ENCODE results near the gene VAPB.

Gene VAPB

DNA sequence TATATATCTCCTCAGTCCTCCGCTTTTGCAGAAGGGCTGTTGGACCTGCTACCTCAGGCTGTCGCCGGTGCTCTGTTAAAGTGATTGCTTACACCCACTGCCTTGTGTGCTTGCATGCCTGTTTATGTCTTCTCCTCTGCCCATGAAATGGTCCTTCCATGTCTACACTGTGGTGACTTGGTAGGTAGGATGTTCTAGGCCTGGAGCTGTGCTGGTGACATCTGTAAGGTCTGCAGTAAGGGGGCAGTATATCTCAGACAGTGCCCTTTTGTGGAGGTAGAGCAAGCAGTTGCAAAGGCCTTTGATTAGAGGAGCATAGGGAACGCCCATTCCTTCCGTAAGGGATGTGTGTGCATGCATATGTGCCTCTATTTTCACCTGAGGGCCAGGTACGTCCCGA is 40.3 kb downstream of the VAPB start:
- no peak overlapping the region for H3K4me3 ChIP-seq (ENCODE audit: low read length)

DNA sequence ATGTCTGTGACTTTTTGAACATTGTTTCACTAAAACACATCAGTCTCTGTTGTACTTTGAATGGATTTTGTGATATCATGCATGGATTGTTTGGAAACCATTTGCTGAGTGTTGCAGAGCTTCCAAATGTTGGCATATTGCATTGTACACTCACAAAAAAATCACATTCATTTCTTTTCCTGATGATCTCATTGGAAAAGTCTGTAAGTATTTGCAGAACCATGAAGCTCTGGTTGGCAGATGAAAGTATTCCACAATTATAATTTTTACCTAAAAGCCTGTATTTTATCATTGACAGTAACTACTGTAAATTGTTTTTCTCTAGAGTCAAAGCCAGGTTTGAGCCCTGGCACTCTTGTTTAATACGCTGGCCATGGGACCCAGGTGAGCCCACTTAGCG is 42.1 kb downstream of the VAPB start:
- H3K4me3 ChIP-seq (ENCODE audit: low read length) = no peak overlapping the region
- DNase-seq (ENCODE audit: low read depth, low spot score) = no peak

More for the DNA sequence above, 40.3 kb downstream of the VAPB start:
- no peak for DNase-seq (ENCODE audit: low read depth, low spot score)

- H3K4me3 ChIP-seq (ENCODE audit: low read length) = no peak overlapping the region
- DNase-seq (ENCODE audit: low read depth, low spot score) = no peak
Measured at GRCh38 chr20:58432186-58432954, 43.3 kb downstream of the VAPB start.

- DNase-seq (ENCODE audit: low read depth, low spot score) = peak; percentile 80
- H3K4me3 ChIP-seq (ENCODE audit: low read length) = no peak overlapping the region
Measured at GRCh38 chr20:58433029-58433647, 44.1 kb downstream of the VAPB start.

GRCh38 chr20:58433759-58434158 is 44.7 kb downstream of the VAPB start:
- H3K4me3 ChIP-seq (ENCODE audit: low read length) = no peak overlapping the region
- no peak for DNase-seq (ENCODE audit: low read depth, low spot score)

DNA sequence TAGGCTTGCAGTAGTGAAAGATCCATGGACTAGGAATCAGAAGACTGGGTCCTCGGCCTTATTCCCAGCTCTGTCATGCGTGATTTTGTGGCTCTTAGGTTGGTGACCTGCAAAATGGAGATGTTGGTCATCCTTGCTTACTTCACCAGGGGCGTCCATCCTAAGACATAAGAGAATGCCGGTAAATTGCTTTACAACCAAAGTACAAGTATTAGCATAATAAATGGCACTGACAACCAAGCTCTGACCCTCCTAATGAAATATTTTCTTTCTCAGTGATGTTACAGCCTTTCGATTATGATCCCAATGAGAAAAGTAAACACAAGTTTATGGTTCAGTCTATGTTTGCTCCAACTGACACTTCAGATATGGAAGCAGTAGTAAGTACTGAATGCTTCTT is 45.3 kb downstream of the VAPB start:
- no peak for DNase-seq (ENCODE audit: low read depth, low spot score)

DNA sequence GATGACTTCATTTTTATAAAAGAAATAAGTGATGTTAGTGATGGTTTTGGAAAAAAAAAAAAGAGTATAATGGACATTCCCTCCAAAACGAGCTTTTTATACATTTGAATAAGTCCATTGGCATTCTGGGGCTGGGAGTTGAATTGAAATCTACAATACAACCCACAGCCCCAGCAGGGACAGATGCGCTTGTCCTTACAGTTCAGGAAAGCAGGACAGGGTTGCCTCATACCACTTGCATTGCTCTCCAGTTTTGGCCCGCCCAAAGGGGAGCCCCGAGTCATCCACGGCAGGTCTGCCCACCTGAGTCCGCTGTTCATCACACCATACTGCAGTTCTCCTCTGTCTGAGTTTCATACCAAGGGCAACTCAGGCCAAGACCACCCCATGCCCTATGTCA is 46.2 kb downstream of the VAPB start:
- no peak overlapping the region for H3K4me3 ChIP-seq (ENCODE audit: low read length)
- DNase-seq (ENCODE audit: low read depth, low spot score) = no peak

More for the DNA sequence above, 45.3 kb downstream of the VAPB start:
- no peak overlapping the region for H3K4me3 ChIP-seq (ENCODE audit: low read length)

DNA sequence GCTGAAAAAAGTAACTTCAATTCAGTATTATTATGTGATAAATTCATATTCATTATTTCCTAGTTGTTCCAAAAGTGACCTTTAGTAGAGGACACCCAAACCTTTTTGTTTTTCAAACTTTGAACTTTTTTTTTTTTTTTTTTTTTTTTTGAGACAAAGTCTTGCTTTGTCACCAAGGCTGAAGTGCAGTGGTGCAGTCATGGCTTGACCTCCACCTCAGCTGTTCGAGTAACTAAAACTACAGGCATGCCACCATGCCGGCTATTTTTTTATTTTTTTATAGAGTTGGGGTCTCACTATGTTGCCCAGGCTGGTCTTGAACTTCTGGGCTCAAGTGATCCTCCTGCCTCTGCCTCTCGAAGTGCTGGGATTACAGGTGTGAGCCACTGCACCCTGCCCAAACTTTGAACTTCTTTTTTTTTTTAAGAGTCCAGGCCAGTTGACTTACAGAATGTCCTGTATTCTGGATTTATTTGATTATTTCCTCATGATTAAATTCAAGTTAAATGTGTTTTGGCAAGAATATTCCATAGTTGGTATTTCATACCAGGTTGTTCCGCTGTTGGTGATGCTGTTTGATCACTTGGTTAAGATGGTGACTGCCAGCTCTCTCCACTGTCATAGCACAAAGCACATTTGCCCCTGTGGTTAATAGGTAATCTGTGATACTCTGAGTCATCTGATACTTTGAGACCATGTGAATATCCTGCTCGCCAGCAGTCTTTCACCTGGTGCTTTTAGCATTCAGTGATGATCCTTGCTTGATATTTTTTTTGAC is 48.0 kb downstream of the VAPB start:
- DNase-seq (ENCODE audit: low read depth, low spot score) = no peak
- no peak overlapping the region for H3K4me3 ChIP-seq (ENCODE audit: low read length)

GRCh38 chr20:58438970-58439808 is 50.2 kb downstream of the VAPB start:
- DNase-seq (ENCODE audit: low read depth, low spot score) = no peak
- H3K4me3 ChIP-seq (ENCODE audit: low read length) = no peak overlapping the region

DNA sequence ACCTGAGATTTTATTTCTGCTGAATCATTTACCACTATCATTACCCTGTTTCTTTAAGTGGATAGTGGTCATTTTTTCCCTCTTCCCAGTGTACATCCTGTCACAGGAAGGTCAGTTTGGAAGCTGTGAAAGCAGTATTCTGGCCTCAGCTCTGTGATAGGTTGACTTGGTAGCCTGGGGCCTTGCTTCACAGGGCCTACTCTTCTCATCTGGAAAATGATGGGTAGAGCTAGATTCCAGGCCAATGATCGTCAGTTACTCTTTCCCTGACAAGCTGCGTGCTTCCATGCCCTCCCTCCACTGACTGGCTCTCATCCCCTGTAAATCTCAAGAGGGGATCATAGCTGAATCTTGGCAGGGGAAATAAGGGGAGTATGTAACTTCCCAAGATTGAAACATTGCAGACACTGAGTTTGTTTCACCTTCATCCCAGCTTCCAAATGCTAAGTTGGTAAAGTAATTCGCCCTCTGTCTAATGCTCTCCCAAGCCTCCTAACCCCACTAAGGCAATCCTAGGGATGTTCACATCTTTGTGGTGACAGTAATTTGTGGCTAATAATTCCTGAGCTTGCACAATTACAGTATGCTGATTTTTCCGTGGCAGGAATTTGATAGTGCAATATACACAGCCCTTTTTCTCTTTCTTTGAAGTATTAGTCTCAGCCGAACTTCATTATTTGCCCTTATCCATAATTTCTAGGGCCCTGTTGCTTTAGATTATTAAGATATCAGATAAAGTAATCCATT is 51.2 kb downstream of the VAPB start:
- no peak overlapping the region for H3K4me3 ChIP-seq (ENCODE audit: low read length)

DNA sequence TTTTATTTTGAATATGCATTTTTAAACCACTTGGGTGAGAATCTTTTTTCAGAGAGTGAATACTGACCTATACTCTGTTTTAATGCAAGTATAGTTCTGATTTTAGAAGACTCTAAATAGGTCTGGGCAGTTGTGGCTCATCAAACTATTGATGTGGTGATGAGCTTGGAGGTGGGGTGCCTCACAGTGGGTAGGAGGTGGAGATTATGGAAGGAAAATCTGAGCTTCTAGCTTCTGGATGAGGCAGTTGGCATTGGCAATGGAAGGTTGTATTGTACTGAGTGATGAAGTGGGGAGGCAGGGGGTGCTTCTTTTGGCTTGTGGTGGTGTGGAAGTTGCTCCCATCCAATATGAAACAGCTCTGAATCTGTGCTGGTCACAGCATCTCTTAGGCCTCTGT is 52.7 kb downstream of the VAPB start:
- H3K4me3 ChIP-seq (ENCODE audit: low read length) = no peak overlapping the region

More for the DNA sequence above, 51.2 kb downstream of the VAPB start:
- no peak for DNase-seq (ENCODE audit: low read depth, low spot score)

DNA sequence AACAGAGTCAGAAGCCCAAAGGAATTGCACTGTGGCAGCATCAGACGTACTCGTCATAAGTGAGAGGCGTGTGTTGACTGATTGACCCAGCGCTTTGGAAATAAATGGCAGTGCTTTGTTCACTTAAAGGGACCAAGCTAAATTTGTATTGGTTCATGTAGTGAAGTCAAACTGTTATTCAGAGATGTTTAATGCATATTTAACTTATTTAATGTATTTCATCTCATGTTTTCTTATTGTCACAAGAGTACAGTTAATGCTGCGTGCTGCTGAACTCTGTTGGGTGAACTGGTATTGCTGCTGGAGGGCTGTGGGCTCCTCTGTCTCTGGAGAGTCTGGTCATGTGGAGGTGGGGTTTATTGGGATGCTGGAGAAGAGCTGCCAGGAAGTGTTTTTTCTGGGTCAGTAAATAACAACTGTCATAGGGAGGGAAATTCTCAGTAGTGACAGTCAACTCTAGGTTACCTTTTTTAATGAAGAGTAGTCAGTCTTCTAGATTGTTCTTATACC is 55.8 kb downstream of the VAPB start:
- DNase-seq (ENCODE audit: low read depth, low spot score) = no peak
- H3K4me3 ChIP-seq (ENCODE audit: low read length) = no peak overlapping the region

More for the DNA sequence above, 52.7 kb downstream of the VAPB start:
- DNase-seq (ENCODE audit: low read depth, low spot score) = no peak

- no peak for DNase-seq (ENCODE audit: low read depth, low spot score)
- H3K4me3 ChIP-seq (ENCODE audit: low read length) = no peak overlapping the region
Measured at GRCh38 chr20:58446264-58446959, 57.4 kb downstream of the VAPB start.

DNA sequence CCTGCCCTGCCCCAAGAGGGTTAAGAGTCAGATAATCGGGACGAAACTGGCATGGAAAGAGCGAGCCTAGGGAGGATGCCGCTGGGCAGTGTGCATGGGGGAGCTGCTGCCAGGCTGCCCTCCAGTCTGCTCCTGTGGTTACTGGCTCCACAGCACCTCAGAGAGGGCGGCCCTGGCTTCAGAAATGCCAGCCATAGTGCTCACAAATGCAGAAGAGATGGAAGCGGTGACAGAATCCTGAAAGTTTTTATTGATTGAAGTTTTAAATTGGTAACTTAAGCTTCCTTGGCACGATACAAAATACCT is 57.9 kb downstream of the VAPB start:
- no peak for DNase-seq (ENCODE audit: low read depth, low spot score)
- H3K4me3 ChIP-seq (ENCODE audit: low read length) = no peak overlapping the region

GRCh38 chr20:58447511-58448391 is 58.7 kb downstream of the VAPB start:
- H3K4me3 ChIP-seq (ENCODE audit: low read length) = no peak overlapping the region
- peak; percentile 41 for DNase-seq (ENCODE audit: low read depth, low spot score)

DNA sequence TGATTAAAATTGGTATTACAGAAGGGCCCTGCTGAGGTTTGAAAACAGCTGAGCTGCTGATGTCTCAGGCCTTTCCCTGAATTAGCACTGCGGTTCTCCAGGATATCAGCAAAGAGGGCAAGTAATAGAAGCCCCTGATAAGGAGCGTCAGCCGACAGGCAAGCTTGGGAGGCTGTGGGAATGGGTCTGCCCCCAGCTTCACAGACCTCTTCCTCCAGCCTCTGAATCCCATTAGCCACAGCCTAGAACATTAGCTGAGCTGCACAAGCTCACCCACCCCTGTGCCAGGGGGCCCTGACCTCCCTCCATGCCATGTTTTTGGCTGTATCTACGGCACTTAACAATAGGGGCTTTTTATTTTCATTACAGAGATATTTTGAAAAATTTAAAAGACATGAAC is 59.9 kb downstream of the VAPB start:
- no peak overlapping the region for H3K4me3 ChIP-seq (ENCODE audit: low read length)
- no peak for DNase-seq (ENCODE audit: low read depth, low spot score)

DNA sequence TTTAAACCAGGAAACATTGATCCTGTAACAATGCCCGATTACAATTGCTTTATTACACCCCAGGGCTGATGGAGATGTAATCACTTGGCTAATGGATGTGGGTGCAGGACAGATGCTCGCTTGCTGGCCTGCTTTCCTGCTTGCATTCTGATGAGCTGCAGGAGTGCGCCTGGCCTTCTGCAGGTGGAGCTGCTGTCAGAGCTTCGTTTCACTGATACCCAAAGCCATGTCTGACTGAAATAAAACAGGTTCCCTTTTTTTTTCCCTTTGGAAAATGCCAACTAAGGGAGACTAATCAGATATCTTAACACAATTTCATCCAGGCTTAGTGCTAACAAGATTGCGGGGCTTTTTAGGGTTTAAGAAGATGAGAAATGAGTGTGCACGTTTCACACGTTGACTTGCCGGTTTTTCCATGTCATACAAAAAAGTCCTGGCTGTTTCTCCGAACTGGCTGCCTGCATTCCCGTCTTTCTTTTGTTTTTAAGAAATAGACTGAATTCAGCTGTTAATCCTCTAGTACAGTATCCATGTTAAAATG is 60.7 kb downstream of the VAPB start:
- DNase-seq (ENCODE audit: low read depth, low spot score) = no peak
- no peak overlapping the region for H3K4me3 ChIP-seq (ENCODE audit: low read length)

Measured in Jurkat, Clone E6-1 (cell line).